HEK293T (cell line): Measurements from ENCODE around the gene NPBWR2.

Source experiments
- BHLHE40 ChIP-seq: fragments of 450-650 bp; IDR thresholded peaks from 2 replicates; pipeline ENCODE4 v1.6.1; 2016; ENCODE audit warnings: mild to moderate bottlenecking, moderate library complexity, borderline replicate concordance
- FOXA1 ChIP-seq: fragments of 450-650 bp; IDR thresholded peaks from 2 replicates; pipeline ENCODE4 v1.6.1; 2016; ENCODE audit warnings: mild to moderate bottlenecking
- ZNF384 ChIP-seq: fragments of 450-650 bp; IDR thresholded peaks from 2 replicates; pipeline ENCODE4 v1.6.1; 2016

- TF ChIP-seq ZNF384, result no peak
- no peak for TF ChIP-seq BHLHE40
- TF ChIP-seq FOXA1, result no peak
Measured at GRCh38 chr20:64112691-64113443, 5.5 kb upstream of the NPBWR2 start.
